Limb (tissue), 2 donors: ENCODE measurements around the gene KHDC1.
"Not testable (repeated sequence)": the region's sequence is repeated elsewhere in the genome, so short reads cannot be mapped to it uniquely, and the experiment has no call there.

Source experiments
- DNase-seq, 2 donors: peaks; one replicate each; pipeline ENCODE4 v3.0.0-alpha.2; 2016; ENCODE audit errors: extremely low spot score in 2 of 2

Gene KHDC1

DNA sequence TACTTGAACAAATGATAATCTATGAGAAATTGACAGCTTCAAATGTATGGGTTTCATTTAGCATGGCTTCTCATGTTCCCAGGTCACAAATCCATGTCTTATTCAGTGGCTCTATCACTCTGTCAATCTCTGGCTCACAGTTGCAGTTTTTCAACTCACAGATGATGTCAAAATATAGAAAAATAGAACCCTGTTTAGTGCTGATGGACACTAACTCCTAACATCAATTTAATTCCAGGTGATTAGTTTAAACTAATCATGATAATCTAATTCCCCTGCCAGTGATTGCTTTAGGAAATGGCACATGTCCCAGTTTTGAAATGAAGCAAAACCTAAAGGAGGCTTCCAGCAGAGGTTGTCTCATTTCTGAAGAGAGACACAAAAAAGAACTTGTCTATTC is 13.0 kb downstream of the KHDC1 start:
- DNase-seq: no peak

DNA sequence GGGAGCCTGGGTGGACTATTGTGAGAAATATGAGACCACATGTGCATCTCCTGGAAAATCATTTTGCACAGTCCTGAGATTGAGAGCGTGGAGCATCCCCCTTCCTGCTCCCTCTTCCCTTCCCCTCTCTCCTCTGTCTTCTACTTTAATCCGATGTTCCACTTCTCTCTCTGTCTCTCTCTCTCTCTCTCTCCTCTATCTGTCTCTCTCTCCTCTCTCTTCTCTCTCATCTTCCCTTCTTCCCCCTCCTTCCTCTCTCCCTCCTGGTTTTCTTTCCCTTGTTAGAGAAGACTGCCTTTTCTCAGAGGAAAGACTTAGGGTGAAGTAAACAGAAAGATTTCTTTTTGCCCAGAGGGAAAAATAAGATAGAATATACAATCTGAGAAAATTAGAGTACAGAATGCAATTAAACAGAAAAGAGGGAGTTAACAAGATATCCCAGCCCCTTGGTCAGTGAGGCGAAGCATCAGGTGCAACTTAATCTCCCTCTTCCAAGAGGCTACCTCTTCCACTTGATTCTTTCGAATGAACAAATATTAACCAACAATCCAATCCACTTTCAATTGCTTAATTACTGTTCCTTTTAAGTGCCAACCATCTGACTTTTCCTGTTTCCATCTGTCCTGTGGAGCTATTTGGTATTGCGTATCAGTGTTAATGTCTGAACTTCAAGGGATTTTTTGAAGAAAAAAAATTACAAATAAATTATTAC is 14.6 kb downstream of the KHDC1 start:
- no peak for DNase-seq

DNA sequence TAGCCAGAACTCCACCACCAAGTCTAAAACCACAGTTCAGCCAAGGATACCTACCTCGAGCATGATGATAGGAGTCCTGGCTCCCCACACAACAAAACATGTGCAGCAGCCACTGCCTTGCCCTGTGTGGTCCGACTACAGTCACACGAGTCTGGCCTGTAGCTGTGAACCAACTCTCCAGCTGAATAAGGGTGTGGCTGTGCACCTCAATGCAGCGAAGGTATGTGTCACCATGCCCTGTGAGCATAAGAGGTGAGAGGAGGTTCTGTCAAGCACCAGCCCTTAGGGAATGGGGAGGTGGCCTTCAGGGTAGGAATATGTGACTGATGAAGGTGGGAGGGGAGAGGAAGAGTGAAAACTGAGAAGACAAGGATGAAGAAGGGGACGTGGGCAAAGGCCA is 21.0 kb downstream of the KHDC1 start:
- DNase-seq: no peak

DNA sequence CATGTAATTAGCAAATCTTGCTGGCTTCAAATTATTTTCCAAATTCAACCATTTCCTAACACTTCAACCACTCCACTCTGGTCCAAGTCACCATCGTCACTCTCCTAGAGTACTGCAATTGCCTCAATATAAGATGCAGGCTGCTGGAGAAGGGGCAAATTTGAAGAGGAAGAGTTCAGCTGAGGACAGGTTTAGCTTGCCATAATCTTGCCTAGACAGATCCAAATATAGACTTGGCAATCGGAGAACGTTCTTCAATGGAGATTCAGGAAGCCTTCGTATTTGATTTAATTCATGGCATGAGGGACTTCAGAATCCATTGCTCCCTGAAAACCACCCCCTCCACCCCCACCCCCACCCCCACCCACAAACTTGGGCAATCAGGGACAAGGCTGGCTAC is 22.3 kb downstream of the KHDC1 start:
- DNase-seq: no peak

DNA sequence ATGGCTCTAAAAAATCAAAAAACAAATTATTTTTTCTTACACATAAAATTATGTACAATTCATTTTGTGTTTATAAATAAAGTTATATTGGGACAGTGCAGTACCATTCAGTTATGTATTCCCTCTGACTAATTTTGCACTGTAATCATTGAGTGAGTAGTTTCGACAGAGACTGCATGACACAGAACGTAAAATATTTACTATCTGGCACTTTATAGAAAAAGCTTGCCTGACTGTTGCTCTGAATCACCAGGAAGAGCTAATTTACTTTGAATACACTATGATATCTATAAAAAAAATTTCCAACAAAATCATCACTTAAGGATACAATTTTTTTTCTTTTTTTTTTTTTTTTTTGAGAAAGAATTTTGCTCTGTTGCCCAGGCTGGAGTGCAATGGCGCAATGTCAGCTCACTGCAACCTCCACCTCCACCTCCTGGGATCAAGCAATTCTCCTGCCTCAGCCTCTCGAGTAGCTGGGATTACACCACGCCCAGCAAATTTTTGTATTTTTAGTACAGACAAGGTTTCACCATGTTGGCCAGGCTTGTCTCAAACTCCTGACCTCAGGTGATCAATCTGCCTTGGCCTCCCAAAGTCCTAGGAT is 26.7 kb downstream of the KHDC1 start:
- no peak for DNase-seq

DNA sequence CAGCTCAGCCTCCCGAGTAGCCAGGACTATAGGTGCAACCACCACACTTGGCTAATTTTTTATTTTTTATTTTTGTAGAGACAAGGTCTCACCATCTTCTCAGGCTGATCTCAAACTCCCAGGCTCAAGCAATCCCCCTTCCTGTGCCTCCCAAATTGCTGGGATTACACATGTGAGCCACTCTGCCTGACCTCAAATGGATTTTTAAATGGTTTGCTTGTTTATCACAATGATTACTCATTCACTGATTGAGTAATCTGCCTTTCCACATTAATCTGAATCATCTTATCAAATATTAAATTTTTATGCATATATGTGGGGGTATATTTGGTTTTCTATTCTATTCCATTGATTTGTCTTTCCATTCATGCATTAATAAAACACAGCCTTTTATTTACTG is 28.3 kb downstream of the KHDC1 start:
- no peak for DNase-seq

DNA sequence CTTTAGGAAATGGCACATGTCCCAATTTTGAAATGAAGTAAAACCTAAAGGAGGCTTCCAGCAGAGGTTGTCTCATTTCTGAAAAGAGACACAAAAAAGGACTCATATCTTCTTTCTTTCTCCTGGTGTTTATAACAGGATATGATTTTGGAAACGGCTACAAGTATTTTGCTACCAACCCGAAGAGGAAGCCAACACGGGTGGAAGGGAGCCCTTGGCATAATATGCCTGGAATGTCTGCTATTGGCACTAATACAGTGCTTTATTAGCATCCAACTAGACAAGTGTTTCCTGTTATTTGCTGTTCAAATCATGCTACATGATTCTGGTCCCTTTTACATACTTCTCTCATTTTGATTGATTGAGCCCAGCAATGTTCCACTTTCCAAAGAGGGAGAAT is 29.0 kb downstream of the KHDC1 start:
- DNase-seq: not testable (repeated sequence)

DNA sequence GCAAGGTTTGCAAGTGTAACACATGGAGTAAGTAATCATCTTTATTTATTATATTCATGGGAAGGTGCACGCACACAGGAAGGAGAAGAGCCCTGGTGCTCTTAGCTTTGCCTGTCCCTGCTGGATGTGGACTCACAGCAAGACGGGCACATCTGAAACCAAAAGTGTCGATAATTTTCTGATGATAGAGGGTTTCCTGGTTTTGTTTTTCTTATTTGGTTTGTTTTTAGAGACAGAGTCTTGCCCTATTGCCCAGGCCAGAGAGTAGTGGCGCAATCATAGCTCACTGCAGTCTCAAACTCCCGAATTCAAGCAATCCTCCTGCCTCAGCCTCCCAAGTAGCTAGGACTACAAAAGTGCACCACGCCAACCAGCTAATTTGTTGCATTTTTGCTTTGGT is 29.9 kb downstream of the KHDC1 start:
- DNase-seq: no peak

DNA sequence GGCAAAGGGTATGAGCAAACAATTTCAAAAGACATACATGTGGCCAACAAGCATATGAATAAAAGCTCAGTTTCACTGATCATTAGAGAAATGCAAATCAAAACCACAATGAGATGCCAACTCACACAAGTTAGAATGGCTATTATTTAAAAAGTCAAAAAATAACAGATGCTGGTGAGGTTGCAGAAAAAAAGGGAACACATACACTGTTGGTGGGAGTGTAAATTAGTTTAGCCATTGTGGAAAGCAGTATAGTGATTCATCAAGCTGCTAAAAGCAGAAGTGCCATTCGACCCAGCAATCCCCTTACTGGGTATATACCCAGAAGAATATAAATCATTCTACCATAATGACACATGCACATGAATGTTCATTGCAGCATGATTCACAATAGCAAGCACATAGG is 31.0 kb downstream of the KHDC1 start:
- DNase-seq: no peak

DNA sequence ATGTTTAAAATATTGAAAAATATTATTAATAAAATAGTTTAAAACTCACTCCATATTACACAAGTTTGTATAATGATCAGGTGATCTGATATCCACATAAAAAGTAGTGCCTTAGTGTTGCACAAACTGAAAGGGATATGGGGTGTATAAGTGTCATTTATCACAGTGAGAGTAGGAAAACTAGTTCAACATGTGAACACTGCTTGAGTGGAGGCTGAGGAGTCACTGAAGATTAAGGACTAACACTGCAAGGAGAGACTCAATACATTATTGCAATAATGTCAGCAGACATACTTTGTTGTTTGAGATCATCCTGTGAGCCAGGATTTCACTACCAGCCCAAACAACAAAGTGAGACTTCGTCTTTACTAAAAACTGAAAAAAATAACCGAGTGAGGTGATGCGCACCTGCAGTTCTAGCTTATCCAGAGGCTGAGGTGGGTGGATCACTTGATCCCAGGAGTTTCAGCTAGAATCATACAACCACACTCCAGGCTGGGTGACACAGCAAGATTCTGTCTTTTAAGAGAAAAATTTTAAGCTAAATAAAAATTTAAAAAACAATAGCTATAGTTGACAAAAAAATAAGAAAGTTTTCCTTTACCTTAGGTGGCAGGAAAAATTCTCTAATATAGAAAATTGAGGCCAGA is 35.3 kb downstream of the KHDC1 start:
- no peak for DNase-seq

DNA sequence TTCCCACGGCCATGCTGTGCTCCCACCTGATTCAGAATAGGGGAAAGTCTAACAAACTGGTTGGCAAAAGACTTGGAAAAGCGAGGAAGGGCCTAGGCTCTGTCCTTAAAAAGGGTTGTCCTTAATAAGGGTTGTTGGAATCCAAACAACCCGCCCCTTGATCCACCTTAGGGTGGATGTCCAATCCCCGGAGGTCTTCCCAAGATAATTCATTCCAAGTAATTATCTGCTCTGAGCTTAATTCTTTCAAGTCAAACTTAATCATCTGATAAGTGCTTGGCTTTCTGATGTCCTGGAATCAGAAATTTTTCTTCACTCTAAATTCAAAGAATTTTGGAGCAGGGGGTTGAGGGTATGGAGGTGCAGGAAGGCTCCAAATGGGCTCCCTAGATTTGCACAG is 37.6 kb downstream of the KHDC1 start, which contains the start of gene KHDC1L:
Gene KHDC1L (minus strand): TSS at position 101 of the 400 bp plus-strand sequence. CDS start 88 bp downstream, at position 13.
- no peak for DNase-seq

DNA sequence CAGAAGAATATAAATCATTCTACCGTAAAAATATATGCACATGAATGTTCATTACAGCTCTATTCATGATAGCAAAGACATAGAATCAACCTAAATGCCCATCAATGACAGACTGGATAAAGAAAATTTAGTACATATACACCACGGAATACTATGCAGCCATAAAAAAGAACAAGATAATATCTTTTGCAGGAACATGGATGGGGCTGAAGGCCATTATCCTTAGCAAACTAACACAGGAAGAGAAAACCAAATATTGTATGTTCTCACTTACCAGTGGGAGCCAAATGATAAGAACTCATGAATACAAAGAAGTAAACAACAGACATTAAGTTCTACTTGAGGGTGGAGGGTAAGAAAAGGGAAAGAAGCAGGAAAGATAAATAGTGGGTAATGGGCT is 46.1 kb downstream of the KHDC1 start:
- no peak for DNase-seq

DNA sequence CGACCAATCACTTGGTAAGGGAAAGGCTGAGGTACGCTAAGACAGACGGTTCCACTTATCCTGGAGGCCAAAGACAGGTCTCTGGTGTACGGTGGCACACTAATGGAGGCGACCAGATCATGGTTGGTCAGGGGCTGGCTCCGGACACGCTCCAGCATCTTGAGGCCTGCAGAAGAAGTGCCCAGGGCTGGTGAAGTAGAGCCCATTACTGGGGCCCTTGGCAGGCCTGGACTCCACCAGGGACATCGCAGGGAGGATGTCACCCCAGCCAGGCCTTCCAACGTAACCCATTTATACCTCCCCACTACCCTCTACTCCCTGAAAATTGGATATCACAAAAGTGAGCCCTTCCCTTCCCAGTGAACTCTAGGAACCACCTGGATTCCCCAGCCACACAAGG is 53.9 kb downstream of the KHDC1 start:
- no peak for DNase-seq

DNA sequence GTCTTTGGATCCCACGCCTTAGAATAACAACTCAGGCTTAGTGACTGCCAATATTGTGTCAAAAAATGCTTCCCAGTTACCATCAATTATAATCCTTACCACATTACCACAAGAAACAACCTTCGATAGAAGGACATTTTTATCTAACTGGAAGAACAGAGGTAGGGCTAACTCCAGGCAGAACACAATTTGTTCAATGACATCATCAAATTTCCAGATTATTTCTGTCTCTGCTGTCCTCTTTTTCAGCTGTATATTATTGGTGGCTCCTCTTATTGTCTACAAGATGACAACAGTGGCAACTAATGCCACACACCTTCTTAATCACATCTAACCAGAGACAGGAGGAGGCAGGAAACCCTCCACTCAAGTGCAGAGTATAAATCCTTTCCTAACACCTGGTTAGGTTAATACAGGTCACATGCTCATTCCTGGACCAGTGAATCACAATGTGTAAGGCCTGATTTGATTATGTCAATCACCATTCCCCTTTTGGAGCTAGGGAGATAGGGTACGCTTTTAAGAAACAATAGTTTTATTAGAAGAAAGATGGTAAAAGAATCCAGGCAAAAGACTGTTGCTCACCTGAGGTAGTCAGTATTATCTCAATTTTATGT is 55.7 kb downstream of the KHDC1 start:
- no peak for DNase-seq

DNA sequence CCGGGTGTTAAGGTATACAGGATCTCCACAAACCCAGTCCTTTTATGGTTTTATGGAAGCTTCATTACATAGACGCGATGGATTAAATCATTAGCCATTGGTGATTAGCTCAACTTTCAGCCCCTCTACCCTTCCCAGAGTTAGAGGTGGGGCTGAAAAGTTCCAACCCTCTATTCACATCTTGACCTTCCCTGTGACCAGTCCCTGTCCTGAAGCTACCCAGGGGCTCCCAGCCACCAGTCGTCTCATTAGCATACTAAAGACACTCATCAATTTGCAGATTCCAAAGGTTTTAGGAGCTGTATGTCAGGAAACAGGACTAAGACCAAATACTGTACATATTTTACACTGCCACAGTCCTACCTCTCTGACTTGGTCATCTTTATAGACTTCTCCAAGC is 58.7 kb downstream of the KHDC1 start:
- DNase-seq: no peak

DNA sequence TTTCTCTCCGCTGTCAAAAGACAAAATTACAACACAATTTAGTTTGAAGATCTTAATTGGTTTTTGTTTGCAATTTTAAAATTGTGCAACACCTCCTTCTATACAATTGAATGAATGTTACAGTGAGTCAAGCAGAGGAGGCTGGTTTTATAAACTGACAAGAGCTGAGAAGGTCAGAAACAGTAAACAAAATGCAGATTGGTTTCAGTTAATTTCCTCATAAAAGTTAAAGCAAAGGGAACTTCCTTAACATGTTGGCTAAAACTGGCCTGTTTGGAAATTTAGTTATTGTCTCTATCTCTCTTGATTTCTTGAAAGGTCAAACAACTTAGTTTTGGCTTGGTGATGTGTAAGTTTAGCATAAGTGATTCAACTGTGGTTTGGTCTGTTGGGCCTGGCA is 59.9 kb downstream of the KHDC1 start:
- no peak for DNase-seq

DNA sequence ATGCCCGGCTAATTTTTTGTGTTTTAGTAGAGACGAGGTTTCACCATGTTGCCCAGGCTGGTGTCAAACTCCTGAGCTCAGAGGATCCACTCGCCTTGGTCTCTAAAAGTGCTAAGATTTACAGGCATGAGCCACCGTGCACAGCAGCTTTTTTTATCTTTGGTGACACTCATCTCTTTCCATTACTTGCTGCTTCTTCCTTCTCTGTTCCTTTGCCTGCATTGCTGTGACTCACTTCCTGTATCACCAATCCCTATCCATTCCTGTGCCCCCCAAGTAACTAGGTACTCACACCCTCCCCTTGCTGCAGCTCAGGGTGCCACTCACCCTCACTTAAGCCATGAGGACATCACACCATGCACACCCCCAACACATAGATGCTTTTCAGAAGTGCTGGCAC is 62.3 kb downstream of the KHDC1 start:
- no peak for DNase-seq

DNA sequence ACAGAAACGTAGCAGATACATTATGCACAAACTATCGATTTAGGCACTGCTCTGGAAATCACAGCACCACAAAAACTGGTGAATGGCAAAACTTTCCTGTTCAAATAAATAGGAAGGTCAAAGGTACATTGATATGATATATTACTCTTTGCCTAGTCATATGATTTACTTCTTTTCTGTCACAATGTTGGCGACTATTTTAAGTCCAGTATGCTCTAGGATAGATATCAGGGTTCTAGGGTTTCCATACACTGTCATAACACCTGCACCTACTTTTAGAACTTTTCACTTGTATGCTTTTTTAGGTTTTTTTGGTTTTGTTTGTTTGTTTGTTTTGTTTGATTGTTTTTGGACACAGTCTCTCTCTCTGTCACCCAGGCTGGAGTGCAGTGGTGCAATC is 62.7 kb downstream of the KHDC1 start:
- DNase-seq: no peak

DNA sequence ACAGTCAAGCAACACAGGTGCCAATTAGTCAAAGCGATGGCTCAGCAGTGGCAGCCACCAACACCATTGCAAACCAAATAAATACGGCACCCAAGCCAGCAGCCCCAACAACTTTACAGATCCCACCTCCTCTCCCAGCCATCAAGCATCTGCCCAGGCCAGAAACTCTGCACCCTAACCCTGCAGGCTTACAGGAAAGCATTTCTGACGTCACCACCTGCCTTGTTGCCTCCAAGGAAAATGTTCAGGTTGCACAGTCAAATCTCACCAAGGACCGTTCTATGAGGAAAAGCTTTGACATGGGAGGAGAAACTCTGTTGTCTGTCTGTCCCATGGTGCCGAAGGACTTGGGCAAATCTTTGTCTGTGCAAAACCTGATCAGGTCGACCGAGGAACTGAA is 68.3 kb downstream of the KHDC1 start:
- DNase-seq: no peak

DNA sequence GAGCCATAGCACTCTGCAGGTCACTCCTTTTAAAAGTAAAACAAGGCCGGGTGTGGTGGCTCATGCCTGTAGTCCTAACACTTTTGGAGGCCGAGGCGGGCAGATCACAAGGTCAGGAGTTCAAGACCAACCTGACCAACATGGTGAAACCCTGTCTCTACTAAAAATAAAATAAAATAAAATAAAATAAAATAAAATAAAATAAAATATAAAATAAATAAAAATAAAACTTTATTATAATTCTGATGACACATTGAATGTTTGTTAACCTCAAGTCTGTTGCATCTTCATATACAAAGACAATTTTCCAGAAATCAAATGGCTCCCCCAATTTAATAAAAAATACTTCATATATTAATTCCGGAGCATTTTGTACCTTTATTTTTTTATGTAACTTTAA is 69.7 kb downstream of the KHDC1 start:
- not testable (repeated sequence) for DNase-seq
